NCI-H2107 treated with DMSO at 0.1 percent for 48 hours (cell line): ENCODE results near the gene ANKRD55.
"Not testable (repeated sequence)": the region's sequence is repeated elsewhere in the genome, so short reads cannot be mapped to it uniquely, and the experiment has no call there.

Source experiments
- DNase-seq: peaks from one replicate; lab custom pipeline; 2025; ENCODE audit not compliant: unreplicated experiment; lab: John Stamatoyannopoulos, UW

Gene ANKRD55

DNA sequence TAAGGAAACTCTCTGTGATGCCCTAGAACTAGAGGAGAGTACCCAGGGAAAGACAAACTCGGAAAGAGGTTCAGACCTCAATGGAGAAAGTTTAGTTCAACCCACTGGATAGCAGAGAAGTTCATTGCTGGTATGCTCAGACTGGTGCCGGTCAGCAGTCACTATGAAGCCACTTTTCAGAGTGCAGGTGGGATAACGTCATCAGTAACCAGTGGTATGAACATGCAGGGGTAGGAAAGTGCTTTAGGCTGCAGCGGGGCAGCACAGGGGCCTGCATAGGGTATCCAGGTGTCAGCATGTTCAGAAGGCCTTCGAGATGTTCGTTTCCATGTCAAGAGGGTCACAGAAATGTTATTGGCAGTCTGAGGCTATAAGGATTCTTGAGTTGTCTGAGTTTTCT is 20.8 kb upstream of the ANKRD55 start:
- no peak for DNase-seq

DNA sequence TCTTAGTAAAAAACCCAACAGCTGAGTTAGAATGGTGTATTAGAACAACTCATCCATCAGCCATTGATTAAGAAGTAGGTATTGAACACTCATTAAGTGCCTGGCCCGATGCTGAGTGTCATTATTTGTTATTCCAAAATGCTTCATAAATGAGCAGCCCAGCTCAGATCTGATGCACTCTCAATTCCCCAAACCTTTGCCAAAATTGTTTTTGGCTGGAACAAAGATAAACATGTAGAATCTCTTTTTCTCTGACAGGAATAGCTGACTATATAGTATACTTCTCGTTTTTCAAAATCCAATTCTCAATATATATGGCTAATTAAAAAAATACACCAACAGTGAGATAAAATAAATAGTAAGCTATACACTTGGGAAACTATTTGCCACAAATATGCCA is 20.0 kb upstream of the ANKRD55 start:
- DNase-seq = no peak

DNA sequence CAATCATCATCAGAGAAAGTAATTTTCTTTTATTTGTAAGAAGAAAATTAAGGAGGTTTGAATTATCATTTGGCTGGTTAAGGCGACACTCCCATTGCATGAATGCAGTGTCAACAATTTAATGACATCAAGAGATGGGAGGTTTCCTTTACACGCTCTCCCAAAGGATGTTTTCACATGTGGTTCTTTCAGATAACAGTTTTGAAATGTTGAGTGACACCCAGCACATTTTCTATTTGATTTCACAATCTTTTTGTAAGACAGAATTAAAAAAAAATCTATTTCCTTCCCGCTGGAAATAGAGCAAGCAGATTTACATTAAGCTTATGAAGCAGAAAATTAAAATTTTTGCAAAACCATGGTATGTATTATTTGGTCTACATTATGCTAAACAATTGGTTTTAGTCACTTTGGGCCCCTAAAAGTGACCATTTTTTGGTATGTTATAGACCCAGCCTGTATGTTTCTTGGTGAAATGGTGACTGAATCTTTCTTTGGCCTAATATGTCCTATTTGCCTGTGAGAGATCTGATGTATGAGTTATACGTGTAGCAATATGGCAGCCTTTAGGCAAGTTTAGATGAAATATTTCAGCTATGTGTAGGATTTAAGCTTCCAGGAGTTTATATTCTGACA is 18.9 kb upstream of the ANKRD55 start:
- DNase-seq = no peak

DNA sequence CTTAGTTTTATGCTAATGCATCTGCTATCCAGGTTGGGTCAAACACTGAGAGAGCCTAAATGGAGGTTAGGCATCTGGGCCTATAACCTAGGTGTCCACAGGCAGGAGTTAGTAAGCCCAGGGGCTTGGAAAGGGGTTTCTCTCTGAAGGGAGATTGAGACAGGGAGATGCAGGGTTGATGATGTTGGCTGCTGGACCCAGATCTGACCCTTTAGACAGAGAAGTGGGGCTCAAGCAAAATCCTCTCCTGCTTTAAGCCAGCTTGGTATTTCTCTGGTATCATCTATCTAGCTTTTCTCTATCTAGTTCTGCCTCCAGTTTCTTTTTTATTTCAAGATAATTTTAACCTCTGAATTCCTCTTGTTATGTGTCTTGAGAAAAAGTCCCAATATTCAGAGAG is 18.3 kb upstream of the ANKRD55 start:
- DNase-seq = no peak

DNA sequence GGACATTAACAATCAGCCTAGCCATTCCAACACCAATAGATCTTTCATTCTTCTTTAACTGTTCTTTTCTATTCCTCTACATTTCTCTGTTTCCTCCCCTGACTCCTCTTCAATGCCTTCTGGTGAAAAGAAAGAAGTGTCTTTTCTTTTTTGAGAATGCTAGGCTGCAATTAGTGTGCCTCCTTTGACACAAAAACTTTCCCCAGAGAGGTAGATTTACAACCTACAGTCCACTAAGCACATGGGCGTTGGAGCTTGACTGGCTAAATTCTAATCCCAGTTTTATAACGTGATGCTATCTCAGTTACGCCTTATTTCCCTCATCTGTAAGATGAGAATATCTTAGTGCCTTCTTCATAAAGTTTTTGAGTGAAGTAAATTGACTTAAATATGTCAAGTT is 16.9 kb upstream of the ANKRD55 start:
- DNase-seq = no peak

DNA sequence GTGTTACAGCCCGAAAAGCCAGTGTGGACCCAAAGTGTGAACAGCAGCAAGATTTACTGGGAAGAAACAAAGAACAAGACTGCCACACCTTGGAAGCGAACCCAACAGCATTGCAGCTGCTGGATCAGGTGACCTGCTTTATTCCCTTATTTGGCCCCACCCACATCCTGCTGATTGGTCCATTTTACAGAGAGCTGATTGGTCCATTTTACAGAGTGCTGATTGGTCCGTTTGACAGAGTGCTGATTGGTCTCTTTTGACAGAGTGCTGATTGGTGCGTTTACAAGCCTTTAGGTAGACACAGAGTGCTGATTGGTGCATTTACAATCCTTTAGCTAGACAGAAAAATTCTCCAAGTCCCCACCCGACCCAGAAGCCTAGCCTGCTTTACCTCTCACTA is 16.0 kb upstream of the ANKRD55 start:
- not testable (repeated sequence) for DNase-seq

DNA sequence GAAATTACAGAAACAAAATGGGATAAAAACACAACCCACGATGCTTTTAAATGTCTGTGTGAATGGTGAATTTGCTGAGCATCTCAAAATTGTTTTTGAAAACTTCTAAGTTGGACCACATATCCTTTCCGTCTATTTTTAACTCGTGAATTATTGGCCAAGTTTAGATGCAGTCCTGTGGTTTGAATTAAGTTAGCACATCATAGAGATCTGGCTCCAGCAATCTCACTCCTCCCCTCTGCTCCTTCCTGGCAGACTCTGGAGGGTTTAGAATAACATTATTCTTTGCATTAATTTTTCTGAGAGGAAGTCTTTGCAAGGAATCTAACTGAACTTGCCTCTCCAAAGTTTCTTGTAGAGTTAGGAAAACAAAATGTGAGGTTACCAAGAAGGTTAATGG is 14.5 kb upstream of the ANKRD55 start:
- DNase-seq = no peak

DNA sequence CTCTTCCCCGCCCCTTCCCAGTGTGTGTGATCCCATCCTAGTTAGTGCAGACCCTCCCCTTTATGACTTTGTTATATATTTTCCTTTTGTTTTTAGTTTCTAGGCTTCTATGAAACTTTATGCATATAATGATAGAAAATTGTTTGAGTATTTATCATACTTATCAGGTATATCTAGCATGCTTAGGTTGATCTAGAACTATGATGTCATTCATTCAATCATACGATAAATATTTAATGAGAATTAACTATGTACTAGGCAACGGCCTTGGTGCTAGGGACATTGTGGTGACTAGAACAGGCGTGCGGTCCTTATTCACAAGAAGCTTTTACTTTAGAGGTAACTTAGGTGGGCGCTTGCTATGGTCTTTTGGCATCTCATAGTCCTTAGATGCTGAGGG is 13.6 kb upstream of the ANKRD55 start:
- DNase-seq = no peak

DNA sequence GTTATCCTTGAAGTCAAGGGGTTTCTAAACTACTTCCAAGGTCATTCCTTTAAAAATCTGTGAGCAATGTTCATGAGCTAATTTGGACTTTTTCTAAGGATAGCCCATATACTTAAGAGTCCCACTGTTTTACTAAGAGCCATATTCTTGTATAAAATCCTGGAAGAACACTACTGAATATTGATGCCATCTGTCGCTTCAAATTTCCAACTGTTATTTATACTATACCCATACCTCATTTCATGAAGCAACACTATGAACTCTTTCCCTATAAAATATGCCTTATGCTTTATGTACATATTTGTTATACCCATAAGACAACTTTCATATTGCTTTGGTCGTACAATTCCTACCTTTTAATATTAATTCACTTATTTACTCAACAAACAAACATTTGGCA is 12.4 kb upstream of the ANKRD55 start:
- no peak for DNase-seq

DNA sequence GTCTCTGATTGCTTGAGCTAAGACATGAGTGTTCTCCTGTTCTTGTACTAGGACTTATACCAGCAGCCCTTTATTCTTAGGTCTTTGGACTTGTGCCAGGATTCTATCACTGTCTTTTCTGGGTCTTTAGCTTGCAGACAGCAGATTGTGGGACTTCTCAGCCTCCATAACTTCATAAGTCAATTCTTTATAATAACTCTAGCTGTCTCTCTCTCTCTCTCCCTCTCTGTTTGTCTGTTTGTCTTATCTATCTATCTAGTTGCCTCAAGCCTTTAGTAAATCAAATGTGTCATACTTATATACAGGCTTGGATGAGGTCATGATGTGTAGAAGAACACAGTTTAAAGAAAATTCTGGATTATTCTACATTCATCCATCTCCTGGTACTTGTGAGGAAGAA is 11.5 kb upstream of the ANKRD55 start:
- no peak for DNase-seq

DNA sequence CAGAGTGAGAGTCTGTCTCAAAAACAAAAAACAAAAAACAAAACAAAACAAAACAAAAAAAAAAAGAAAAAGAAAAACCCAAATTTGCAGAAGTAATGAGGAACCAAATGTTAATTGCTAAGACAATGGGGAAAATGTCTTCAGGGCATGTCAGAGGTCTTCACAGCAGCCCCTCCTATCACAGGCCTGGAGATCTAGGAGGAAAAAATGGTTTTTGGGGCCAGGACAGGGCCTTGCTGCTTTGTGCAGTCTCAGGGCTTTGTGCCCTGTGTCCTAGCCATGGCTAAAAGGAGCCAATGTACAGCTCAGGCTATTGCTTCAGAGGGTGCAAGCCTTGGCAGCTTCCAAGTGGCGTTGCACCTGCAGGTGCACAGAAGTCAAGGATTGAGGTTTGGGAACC is 9.1 kb upstream of the ANKRD55 start:
- not testable (repeated sequence) for DNase-seq

DNA sequence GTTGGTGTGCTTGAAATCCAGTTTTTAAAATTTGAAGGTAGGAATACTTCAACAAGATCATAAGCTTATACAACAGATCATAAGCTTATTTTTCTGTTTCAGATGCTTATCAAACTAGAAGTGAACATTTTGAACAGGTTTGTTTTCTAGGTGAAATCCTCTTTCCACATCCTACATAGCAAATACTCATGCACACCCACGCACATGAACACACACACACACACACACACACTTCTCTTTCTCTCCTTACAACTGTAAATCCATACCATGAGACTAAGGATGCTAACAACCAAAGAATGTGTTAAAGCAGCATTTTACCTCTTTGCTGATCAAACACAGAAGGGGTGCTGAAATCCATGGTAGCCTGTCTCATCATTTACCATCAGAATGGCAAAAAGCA is 592 bp downstream of the ANKRD55 start:
- no peak for DNase-seq

DNA sequence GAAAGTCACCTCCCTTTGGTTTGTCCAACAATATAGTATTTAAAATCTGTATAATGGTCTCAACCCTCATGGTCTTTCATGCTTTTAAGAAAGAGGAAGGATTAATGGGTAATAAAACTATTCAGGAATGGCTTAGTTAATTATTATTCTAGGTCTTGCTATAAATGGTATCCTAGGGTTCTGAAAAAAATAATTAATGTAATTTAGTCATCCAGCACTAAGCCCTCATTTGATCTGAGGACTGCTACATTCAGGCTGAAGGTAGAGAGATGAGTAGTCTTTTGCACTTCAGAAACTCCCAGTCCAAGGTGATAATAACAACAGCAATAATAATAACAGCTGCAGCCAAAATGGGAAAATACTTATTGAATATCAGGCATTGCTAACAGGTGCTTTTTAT is 2.6 kb downstream of the ANKRD55 start:
- DNase-seq = no peak

DNA sequence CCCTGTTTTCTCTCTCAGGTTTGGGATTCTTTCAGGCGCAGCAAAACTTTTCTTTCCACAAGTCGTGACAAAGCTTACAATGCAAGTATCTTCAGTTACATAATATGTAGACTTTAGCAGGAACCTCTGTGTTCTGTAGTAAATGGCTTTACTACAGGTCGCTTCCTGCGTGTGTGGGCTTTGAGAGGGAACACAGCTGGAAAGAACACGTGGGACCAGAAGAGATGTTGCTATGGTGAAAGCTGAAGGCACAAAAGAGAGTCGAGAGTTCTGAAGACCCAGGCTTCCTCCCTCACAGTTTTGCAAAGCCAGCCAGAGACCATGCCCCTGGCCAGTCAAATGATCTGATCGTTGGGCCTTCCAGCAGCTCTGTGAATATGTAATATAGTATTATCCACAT is 4.0 kb downstream of the ANKRD55 start:
- DNase-seq = no peak

DNA sequence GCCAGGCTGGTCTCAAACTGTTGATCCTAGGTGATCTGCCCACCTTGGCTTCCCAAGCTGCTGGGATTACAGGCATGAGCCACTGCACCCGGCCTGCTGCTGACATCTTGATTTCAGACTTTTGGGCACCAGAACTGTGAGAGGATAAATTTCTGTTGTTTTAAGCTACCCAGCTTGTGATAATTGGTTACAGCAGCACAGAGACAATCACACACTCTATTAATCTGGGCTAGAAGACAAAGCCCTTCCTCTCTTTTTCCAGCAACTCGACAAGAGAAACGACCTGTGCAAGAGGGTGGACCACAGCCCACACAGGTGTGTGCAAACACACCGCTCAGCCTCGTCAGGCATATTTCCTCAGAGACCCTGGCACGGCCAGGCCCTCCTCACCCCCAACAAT is 4.5 kb downstream of the ANKRD55 start:
- DNase-seq = no peak

DNA sequence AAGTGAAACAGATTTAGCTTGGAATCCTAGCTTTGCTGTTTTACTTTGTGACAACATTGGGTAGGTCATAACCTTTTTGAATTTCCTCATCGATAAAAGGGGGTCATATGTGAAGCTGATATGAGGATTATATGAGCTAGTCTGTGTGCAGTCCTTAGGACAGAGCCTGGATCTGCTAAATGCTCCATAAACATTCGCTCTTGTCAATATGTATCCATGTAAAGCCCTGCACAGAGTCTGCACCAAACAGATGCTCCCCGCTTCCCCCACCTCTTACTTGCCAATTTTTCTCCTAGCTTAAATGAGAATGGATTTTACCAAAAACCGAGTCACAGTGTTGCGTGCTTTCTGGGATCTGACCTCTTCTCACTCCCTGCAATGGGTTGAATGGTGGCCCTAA is 5.4 kb downstream of the ANKRD55 start:
- no peak for DNase-seq

DNA sequence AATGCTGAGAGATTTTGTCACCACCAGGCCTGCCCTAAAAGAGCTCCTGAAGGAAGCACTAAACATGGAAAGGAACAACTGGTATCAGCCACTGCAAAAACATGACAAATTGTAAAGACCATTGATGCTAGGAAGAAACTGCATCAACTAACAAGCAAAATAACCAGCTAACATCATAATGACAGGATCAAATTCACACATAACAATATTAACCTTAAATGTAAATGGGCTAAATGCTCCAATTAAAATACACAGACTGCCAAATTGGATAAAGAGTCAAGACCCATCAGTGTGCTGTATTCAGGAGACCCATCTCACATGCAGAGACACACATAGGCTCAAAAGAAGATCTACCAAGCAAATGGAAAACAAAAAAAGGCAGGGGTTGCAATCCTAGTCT is 9.8 kb downstream of the ANKRD55 start:
- DNase-seq = not testable (repeated sequence)

DNA sequence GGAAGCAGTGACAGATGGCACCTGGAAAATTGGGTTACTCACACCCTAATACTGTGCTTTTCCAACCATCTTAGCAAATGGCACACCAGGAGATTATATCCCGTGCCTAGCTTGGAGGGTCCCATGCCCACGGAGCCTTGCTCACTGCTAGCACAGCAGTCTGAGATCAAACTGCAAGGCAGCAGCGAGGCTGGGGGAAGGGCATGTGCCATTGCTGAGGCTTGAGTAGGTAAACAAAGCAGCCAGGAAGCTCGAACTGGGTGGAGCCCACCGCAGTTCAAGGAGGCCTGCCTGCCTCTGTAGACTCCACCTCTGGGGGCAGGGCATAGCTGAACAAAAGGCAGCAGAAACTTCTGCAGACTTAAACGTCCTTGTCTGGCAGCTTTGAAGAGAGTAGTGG is 11.5 kb downstream of the ANKRD55 start:
- DNase-seq = not testable (repeated sequence)

DNA sequence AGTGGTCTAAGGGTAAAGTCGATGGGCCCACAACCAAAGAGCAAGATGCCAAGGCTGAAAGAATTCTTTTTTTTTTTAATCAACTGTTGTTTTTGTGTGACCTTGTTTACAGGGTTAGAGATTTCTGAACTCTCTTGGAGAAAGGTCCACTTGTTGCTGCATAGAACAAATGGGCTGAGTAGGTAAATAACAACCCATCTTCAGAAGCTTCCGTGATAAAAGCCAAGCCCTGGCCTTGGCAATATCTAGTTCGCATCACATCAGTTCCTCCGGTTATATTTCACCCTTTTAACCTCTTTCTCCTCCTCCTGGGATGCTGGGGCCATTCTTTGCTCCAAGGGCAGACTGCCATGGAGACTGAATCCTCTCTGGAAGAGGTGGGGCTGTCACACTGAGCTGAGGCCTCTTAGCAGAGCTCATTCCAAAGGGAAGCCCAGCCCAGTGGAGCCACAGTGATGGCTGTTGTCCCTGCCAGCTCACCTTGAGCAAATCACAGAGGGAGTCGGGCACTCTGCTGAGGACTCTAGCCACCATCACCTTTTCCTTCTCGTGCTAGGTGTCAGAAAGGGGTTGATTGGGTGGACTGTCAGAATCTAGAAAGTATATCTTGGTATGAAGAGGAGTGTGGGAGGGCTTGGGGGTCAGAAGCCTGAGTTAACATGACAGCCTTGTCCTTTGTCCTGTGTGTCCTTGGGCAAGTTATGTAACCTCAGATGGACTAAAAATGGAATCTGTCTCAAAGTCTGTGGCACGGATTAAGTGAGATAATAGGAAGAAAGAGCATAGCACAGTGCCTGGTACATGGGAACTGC is 17.9 kb downstream of the ANKRD55 start:
- DNase-seq = no peak

DNA sequence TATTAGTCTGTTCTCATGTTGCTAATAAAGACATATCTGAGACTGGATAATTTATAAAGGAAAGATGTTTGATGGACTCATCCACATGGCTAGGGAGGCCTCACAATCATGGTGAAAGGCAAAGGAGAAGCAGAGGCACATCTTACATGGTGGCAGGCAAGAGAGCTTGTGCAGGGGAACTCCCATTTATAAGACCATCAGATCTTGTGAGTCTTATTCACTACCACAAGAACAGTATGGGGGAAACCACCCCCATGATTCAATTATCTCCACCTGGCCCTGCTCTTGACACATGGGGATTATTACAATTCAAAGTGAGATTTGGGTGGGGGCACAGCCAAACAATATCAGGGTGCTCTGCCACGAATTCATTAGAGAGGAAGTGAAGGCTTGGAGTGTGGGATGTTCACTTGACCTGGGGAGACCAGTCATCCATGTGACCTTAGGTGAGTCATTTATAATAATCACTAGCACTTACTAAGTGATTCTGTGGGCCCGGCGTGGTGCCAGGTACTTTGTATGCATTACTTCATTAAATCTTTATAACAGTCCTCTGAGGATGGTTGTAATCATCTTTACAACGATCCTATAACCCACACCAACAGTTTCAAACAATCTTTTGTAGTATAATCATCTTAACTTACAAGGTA is 19.1 kb downstream of the ANKRD55 start:
- DNase-seq = not testable (repeated sequence)

DNA sequence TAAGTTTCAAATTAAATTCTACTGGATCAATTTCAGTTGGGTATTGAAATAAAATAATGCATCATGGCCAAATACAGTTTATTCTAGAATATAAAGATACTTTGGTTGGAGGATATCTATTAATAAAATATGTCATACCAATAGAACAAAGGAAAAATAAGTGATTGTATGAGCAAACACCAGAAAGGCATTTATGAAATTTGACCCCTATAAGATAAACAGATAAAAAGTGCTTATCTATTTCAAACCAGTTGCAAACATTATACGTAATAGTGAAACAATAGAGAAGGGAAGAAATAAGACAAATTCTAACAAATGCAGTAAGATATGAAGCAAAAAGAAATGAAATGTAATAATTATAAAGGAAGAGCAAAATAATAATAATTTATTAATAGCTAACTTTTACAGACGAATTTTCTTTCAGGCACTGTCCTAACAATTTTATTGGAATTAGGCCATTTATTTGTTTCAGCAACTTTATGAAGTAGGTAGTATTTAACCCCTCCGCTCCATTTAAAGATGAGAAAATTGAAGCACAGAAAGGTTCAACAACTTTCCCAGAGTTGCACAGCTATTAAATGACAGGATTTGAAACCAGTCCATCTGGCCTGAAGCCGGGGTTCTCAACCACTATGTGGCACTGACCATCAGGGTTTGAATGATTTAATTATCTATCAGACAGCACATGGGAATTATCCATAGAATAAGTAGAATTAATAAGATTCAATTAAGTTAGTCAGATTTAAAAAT is 20.8 kb downstream of the ANKRD55 start:
- DNase-seq = no peak
